ENCODE data around the gene PRKCA. TPM values are rescaled to one million over a fixed set of nuclear protein-coding genes. Genes with fewer than 3 reads are reported as not detected.

The PRKCA gene
- polyA plus RNA-seq, 2 of the 4 experiments (the other 2 are of a cell fraction): 28.8 to 65.0 TPM

DNA sequence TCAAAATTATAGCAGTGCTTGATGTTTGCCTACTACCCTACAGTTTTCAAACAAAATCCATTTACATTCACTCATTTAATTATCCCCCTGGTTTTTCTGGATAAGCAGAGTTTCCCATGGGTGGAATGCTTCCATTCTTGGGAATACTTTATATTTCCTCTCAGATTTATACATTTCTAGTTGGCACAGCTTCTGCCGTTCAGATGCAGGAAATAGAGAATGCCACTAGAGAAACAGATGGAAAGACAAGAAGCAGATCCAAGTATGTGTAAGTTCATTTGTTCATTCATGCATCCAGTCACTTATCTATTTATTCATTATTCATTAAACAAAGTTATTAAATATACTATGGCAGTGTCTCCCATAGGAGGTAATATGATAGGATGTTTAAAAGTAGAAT, 467.5 kb downstream of the PRKCA start:
- WGBS (ENCODE audit: missing lambda C conversion rate): 91% methylated on average over 1 of the region's 1 CpG
- ATAC-seq (no peak), DNase-seq (ENCODE audit: low read depth in 1 of 2, low spot score in 1 of 2) (no peak), FAIRE-seq (no peak)
- Histone ChIP-seq H3K4me3 (no peak overlapping the region), H3K4me1 (no peaks in the 10 kb centered on the region), H3K4me2 (no peak overlapping the region), H3K9me3 (no peaks in the 10 kb centered on the region), H3K27ac (no peak overlapping the region)
- CTCF ChIA-PET: interaction anchor here (0.6 kb wide), 1 partner anchor 18 kb away, joined by 3 read pairs; no protein-coding TSS in a partner anchor
- no peak for TF ChIP-seq EHMT2 (IDR thresholded peaks at IDR 0.05; ENCODE audit: low read depth)
- no peak for TF ChIP-seq RCOR1 (IDR thresholded peaks at IDR 0.05; ENCODE audit: low read depth, low read length)
- TF ChIP-seq HOXA7 (CRISPR knock-in tag; IDR thresholded peaks at IDR 0.05): no peak
- TF ChIP-seq ZC3H11A (IDR thresholded peaks at IDR 0.05): no peak
- TF ChIP-seq HOXB13 (CRISPR knock-in tag; IDR thresholded peaks at IDR 0.05; ENCODE audit: low read depth): no peak
- no peak for TF ChIP-seq RFX5 (IDR thresholded peaks at IDR 0.05)
- no peak for TF ChIP-seq MAZ (IDR thresholded peaks at IDR 0.05; ENCODE audit: borderline replicate concordance, low read depth, low read length)
- no peak for TF ChIP-seq NR3C1 (IDR thresholded peaks at IDR 0.05)
- TF ChIP-seq ESRRA (IDR thresholded peaks at IDR 0.05; ENCODE audit: borderline replicate concordance, low read length): no peak
- TF ChIP-seq HDAC2 (IDR thresholded peaks at IDR 0.05): no peak
- no peak for TF ChIP-seq MYC (IDR thresholded peaks at IDR 0.05; ENCODE audit: borderline replicate concordance, low read length)
- TF ChIP-seq FOXS1 (CRISPR knock-in tag; IDR thresholded peaks at IDR 0.05): no peak
- TF ChIP-seq, protein P1, sequence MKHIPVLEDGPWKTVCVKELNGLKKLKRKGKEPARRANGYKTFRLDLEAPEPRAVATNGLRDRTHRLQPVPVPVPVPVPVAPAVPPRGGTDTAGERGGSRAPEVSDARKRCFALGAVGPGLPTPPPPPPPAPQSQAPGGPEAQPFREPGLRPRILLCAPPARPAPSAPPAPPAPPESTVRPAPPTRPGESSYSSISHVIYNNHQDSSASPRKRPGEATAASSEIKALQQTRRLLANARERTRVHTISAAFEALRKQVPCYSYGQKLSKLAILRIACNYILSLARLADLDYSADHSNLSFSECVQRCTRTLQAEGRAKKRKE (CRISPR knock-in tag; IDR thresholded peaks at IDR 0.05; ENCODE audit: low read depth): no peak
- TF ChIP-seq, protein P2, sequence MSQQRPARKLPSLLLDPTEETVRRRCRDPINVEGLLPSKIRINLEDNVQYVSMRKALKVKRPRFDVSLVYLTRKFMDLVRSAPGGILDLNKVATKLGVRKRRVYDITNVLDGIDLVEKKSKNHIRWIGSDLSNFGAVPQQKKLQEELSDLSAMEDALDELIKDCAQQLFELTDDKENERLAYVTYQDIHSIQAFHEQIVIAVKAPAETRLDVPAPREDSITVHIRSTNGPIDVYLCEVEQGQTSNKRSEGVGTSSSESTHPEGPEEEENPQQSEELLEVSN (IDR thresholded peaks at IDR 0.05; ENCODE audit: borderline replicate concordance, low read depth): no peak
- POLR2A ChIA-PET: no interaction called here

DNA sequence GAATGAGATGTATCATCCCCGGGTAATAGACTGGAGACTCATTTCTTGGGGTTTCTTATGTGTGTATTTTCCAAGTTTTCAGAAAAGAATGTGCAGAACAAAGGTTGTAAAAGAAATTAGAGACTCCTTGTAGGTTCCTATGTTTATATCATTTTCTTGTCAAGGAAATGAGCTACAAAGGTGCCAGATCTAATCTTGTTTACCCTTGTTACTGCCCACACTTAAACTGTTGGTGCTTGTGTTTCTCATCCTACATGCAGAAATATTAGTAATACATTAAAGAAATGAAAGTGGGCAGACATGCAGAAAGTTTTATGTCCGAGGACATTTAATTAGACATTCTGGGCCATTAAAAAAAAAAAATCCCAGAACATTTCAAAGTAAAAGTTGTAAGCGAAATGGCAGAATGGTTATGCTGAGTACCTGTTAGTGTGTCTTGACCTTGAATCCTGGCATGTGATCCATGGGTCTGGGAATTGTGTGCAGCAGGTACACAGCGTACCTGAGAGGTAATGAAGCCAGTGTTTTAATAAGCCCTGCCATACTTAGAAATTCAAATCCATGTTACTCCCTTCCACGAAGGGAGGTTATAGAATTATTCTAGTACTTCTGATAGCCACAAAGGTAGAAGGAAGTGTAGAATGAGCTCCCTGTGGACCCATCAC, 469.9 kb downstream of the PRKCA start:
- FAIRE-seq (no peak), DNase-seq (ENCODE audit: low read depth in 1 of 2, low spot score in 1 of 2) (no peak), ATAC-seq (no peak)
- TF ChIP-seq CHD2 (IDR thresholded peaks at IDR 0.05; ENCODE audit: low read length, partially characterized antibody): no peak
- no peak for TF ChIP-seq JUN (IDR thresholded peaks at IDR 0.05)
- TF ChIP-seq SREBF2 (IDR thresholded peaks at IDR 0.05): no peak
- TF ChIP-seq HOXB13 (CRISPR knock-in tag; IDR thresholded peaks at IDR 0.05; ENCODE audit: low read depth): no peak
- no peak for TF ChIP-seq RFX5 (IDR thresholded peaks at IDR 0.05)
- no peak for TF ChIP-seq SMC3 (IDR thresholded peaks at IDR 0.05)
- no peak for TF ChIP-seq POLR2AphosphoS2 (conservative IDR thresholded peaks at IDR 0.05; ENCODE audit: low read length)
- ChIA-PET CTCF (interaction anchor here (0.6 kb wide), 1 partner anchor 1567 kb away, joined by 3 read pairs; no protein-coding TSS in a partner anchor), POLR2A (no interaction called here)
- no peaks in the 10 kb centered on the region for H3K9me3 ChIP-seq
- no peak overlapping the region for H3K4me3 ChIP-seq
- WGBS (ENCODE audit: missing lambda C conversion rate): 89% methylated on average over 5 of the region's 5 CpGs
- no peaks in the 10 kb centered on the region for H3K4me1 ChIP-seq
- H3K27ac ChIP-seq: no peak overlapping the region
- H3K4me2 ChIP-seq: no peak overlapping the region

DNA sequence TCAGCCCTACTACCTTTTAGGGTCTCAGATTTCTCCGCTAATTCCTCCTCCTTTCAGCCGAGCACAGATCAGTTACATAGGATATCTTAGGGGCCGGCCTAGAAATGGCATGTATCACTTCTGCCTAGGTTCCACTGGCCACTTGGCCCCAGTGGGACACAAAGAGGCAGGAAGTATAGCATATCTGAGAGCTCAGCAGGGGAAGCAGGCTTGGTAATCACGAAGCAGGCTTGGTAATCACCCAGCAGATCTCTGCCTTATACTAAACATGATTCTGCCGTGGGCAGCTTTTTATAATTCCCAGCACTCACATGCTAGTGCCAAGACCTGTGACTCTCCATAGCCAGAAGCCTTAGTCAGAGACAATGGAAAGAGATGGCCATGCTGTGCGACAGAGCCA, 472.9 kb downstream of the PRKCA start:
- no peaks in the 10 kb centered on the region for H3K9me3 ChIP-seq
- ATAC-seq (no peak), DNase-seq (ENCODE audit: low read depth in 1 of 2, low spot score in 1 of 2) (no peak), FAIRE-seq (no peak)
- CTCF ChIA-PET: interaction anchor here (1.2 kb wide), 1 partner anchor 11 kb away, joined by 4 read pairs; no protein-coding TSS in a partner anchor
- H3K4me2 ChIP-seq: no peak overlapping the region
- no peak overlapping the region for H3K27ac ChIP-seq
- no peak overlapping the region for H3K4me3 ChIP-seq
- WGBS (ENCODE audit: missing lambda C conversion rate): 97% methylated on average over 6 of the region's 6 CpGs
- H3K4me1 ChIP-seq: no peaks in the 10 kb centered on the region
- POLR2A ChIA-PET: no interaction called here
- TF ChIP-seq HOXB13 (CRISPR knock-in tag; IDR thresholded peaks at IDR 0.05; ENCODE audit: low read depth) (no peak), SMC3 (IDR thresholded peaks at IDR 0.05) (no peak), POLR2A (IDR thresholded peaks at IDR 0.05; ENCODE audit: low read length) (no peak), NR3C1 (IDR thresholded peaks at IDR 0.05) (no peak), RNF2 (IDR thresholded peaks at IDR 0.05; ENCODE audit: borderline replicate concordance, low read depth) (no peak), RCOR1 (IDR thresholded peaks at IDR 0.05; ENCODE audit: low read depth, low read length) (no peak), ZC3H11A (IDR thresholded peaks at IDR 0.05) (no peak), PHF8 (IDR thresholded peaks at IDR 0.05; ENCODE audit: borderline replicate concordance, low read depth) (no peak), KDM5A (IDR thresholded peaks at IDR 0.05) (no peak), CHD2 (IDR thresholded peaks at IDR 0.05; ENCODE audit: low read length, partially characterized antibody) (no peak), RARB (CRISPR knock-in tag; IDR thresholded peaks at IDR 0.05) (no peak), ZFP36 (IDR thresholded peaks at IDR 0.05; ENCODE audit: borderline replicate concordance, partially characterized antibody) (no peak), EHMT2 (IDR thresholded peaks at IDR 0.05; ENCODE audit: low read depth) (no peak), HEYL (CRISPR knock-in tag; IDR thresholded peaks at IDR 0.05) (no peak)
- TF ChIP-seq, protein P3, sequence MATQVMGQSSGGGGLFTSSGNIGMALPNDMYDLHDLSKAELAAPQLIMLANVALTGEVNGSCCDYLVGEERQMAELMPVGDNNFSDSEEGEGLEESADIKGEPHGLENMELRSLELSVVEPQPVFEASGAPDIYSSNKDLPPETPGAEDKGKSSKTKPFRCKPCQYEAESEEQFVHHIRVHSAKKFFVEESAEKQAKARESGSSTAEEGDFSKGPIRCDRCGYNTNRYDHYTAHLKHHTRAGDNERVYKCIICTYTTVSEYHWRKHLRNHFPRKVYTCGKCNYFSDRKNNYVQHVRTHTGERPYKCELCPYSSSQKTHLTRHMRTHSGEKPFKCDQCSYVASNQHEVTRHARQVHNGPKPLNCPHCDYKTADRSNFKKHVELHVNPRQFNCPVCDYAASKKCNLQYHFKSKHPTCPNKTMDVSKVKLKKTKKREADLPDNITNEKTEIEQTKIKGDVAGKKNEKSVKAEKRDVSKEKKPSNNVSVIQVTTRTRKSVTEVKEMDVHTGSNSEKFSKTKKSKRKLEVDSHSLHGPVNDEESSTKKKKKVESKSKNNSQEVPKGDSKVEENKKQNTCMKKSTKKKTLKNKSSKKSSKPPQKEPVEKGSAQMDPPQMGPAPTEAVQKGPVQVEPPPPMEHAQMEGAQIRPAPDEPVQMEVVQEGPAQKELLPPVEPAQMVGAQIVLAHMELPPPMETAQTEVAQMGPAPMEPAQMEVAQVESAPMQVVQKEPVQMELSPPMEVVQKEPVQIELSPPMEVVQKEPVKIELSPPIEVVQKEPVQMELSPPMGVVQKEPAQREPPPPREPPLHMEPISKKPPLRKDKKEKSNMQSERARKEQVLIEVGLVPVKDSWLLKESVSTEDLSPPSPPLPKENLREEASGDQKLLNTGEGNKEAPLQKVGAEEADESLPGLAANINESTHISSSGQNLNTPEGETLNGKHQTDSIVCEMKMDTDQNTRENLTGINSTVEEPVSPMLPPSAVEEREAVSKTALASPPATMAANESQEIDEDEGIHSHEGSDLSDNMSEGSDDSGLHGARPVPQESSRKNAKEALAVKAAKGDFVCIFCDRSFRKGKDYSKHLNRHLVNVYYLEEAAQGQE (IDR thresholded peaks at IDR 0.05): no peak
- TF ChIP-seq, protein P1 (CRISPR knock-in tag; IDR thresholded peaks at IDR 0.05; ENCODE audit: low read depth): no peak
